Inferior parietal cortex (tissue), 1 donor: Measurements from ENCODE around the gene RAB3B.

ENCODE experiments used
- DNase-seq: peaks from one replicate; pipeline ENCODE4 v3.0.0-alpha.2; 2016; ENCODE audit errors: extremely low spot score

The RAB3B gene

GRCh38 chr1:51956528-51957509 lies 33.7 kb downstream of the RAB3B start:
- DNase-seq: no peak

DNA sequence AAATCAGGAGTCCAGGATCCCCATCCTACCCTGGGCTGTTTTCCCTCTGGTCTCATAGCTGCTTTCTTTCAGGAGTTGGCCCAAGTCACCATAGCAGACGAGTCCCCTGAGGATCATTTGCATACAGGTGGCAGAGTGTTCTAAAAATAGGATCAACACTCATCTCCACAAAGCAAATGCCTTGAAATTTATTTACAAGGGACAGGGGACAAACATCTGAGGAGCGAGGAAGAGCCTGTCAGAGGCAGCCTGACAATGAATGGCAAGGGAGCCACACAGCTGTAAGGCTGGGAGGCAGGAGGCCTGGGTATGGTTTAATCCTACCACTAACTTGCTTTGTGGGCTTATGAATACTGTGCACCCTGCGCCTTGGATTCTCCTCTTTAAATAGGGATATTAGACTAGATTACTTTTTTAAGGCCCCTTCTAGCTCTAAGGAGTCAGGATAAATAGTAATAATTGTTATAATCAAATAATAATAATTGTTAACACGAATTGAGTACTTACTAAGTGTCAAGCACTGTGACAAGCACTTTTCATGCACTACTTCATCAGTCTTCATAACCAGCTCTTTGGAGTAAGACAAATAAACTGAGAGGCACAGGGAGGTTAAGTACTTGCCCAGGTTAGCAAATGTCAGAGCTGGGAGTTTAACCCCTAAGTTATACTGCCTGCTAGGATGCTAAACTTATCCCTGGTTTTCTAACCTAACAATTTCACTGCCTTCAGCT lies 34.5 kb downstream of the RAB3B start:
- no peak for DNase-seq

- DNase-seq: no peak
These were observed 35.7 kb downstream of the RAB3B start for GRCh38 chr1:51954783-51955182.

DNA sequence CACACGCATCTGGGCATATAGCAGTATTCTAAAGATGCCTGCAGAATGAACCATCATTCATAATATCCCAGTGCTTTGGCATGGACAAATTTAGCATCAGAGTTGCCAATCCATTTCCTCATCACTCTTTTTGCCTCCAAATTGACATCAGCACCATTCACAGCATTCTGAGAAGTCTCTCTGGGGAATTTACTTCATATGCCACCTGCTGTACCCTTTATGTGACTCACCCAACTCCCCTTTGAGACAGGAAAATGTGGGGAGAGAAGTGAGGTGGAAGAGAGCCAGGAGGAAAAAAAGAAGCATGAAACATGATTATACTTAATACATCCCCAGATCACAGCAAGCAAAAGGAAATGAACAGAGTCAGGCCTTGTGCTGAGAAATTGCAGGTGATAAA lies 37.4 kb downstream of the RAB3B start:
- DNase-seq: no peak

DNA sequence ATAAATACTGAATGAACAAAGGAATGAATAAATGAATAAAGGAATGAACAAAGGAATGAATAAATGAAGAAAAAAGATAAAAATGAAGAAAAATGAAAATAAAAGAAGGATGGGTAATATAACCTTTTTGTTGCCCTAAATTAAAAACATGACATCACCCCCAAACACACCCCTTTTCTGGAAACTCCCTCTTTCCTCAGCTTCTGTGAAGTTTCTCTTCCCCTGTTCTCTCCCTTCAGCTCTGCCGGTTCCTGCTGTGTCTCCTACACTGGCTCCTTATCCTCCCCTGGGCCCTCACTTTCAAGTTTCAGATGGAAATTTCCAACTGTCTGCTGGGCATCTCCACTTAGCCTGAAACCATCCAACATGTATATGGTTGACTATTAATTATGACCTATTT lies 37.9 kb downstream of the RAB3B start:
- DNase-seq: no peak

GRCh38 chr1:51950701-51951100 lies 39.8 kb downstream of the RAB3B start:
- DNase-seq: no peak

GRCh38 chr1:51949014-51949702 lies 41.3 kb downstream of the RAB3B start:
- DNase-seq: no peak

DNA sequence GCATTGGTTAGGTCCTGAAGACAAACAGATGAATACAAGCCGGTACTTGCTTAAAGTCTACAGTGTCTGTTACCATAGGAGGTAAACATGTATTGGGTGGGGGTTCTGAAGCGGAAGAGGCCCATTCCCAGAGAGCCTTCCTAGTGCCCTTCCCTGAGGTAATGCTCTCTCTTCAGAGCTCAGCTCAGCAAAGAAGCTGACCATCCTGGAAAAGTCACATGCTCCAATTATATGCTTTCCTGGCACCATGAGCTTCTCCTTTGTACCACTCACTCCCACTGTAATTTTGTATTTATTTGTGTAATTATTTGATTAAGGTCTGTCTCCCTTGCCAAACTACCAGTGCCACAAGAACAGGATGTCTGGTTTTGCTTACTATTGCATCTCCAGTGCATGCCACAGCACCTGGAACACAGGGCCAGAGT lies 42.0 kb downstream of the RAB3B start:
- no peak for DNase-seq

DNA sequence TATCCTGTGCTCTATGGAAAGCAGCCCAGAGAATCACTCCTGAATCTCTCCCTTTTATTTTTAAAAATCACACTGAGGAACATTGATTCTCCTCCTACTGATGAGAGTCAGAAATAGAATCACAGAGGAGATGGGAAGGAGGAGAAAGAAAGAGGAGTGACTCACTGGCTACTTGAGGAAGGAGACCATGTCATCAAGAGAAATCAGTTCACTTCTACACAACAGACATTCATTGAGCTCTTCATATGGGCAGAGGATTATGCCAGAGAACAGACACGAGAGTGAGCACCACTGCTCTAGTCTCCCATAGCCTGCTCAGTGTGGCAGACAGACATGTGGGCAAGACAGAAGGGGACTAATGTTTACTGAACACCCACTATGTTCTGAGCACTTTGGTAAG lies 44.2 kb downstream of the RAB3B start:
- peak; percentile 37 for DNase-seq

DNA sequence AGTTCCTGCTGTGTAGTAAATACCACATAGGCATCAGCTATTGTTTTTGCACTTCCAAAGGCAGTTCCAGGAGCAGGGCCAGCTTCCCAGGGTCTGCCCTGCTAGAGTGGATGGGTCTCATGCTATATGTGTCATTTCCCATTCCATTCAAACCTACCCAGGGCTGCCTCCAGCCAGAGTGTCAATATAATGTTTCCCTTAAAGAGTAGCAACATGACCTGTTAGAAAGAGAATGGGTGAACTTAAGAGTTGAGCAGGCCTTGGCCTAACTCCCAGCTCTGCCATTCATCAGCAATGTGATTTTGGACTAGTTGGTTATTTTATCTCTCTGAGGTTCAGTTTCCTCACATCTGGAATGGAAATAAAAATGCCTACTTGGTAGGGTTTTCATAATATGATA lies 44.9 kb downstream of the RAB3B start:
- no peak for DNase-seq

DNA sequence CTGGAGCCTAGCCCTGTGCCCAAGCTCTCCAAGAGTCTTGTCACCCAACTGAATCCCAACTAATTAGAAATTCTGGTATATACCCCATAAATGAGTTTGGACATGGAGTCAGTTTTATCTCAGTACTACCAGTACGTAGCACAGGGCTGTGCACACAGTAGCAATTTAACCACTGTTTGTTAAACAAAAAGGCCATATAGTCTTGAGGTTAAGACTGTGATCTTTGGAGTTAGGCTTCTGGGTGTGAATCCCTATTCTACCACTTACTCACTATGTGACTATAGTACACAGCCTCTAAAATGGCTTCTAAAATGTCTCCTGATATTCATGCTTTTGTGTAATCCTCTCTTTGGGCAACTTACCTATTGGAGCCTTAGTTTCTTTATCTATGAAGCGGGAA lies 48.2 kb downstream of the RAB3B start:
- no peak for DNase-seq

- no peak for DNase-seq
These were observed 49.0 kb downstream of the RAB3B start for GRCh38 chr1:51941528-51941927.

GRCh38 chr1:51937112-51937511 lies 53.4 kb downstream of the RAB3B start:
- DNase-seq: no peak

- DNase-seq: no peak
These were observed 54.0 kb downstream of the RAB3B start for GRCh38 chr1:51936531-51936930.

DNA sequence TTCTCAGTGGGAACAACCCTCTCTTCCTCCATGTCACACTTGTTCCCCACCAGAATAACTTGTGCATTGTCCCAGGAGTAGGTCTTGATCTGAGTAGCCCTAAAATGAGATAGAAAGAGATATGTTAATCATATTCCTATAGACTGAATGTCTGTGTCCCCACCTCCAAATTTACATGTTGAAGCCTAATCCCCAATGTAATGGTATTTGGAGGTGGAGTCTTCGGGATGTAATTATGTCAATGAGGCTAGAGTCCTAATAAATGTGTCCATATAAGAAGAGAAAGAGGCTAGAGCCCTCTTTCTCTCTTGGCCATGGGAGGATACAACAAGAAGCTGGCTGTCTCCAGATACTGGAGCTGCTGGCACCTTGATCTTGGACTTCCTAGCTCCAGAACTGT lies 57.2 kb downstream of the RAB3B start:
- no peak for DNase-seq

DNA sequence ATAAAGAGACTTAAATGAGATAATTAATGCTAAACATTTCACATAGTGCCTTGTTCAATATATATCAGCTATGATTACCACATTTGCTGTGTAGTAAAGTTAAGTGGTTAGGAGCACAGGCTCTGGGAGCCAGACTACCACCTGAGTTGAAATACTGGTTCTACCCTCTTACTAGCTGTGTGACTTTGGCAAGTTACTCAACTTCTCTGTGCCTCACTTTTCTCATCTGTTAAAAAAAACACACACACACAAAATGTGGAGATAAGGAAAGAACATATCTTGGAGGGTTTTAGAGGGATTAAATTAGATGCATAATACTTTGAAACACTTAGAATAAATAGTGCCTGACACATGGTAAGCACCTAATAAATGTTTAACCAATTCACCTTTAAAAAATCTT lies 60.2 kb downstream of the RAB3B start:
- no peak for DNase-seq

DNA sequence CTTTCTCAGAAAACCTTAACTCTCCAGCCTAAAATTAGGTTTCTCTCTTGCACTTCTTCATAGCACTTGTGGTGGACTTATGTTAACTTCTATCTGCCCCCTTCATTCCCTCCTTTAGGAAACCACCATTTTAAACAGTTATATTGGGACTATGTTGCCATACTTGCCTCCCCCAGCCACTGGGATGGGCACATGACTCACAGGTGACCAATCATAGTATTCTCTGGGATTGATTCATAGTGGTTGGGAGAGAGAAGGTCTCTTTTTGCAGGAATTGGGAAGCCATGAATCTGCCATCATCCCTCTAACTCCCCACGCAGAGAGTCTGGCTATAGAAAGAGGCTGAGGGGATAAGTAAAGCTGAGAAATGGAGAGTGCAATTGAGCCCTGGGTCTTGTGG lies 61.6 kb downstream of the RAB3B start:
- no peak for DNase-seq

- no peak for DNase-seq
These were observed 63.5 kb downstream of the RAB3B start for GRCh38 chr1:51927029-51927428.

GRCh38 chr1:51926171-51926812 lies 64.2 kb downstream of the RAB3B start:
- DNase-seq: no peak

- no peak for DNase-seq
These were observed 66.0 kb downstream of the RAB3B start for GRCh38 chr1:51924455-51924854.

- DNase-seq: no peak
These were observed 68.5 kb downstream of the RAB3B start for GRCh38 chr1:51922040-51922439.

- DNase-seq: no peak
These were observed 70.4 kb downstream of the RAB3B start for GRCh38 chr1:51920130-51920529.
